AG09309 (cell line): ENCODE data around the gene NUPR1.

Source experiments
- DNase-seq: peaks from one replicate; pipeline ENCODE4 v3.0.0-alpha.2; 2010; ENCODE audit warnings: low read depth
- H3K4me3 ChIP-seq: 2 replicates; pipeline ENCODE4 v1.5.1; 2011; ENCODE audit warnings: mild to moderate bottlenecking, low read depth, low read length, moderate library complexity; ENCODE audit not compliant: control insufficient read depth
- TF ChIP-seq, protein P1 (sequence below): IDR thresholded peaks from 2 replicates; pipeline ENCODE4 v1.5.1; 2011; ENCODE audit warnings: mild to moderate bottlenecking, low read depth, low read length, inconsistent platforms; ENCODE audit not compliant: insufficient read depth, control insufficient read depth; ENCODE audit errors: missing control alignments

Gene NUPR1

DNA sequence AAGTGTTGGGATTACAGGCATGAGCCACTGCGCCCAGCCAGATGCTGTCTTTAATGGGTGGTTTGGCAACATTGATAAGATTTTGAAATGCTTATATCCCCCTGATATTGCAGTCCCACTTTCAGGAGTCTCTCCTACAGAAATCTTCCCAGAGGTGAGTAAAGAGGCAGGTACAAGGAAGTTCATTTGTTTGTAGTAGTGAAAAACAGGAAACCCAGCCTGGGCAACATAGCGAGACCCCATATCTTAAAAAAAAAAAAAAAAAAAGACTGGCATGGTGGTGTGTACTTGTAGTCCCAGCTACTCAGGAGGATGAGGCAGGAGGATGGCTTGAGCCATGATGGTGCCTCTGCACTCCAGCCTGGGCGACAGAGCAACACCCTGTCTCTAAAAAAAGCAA, 6.2 kb upstream of the NUPR1 start:
- no peak overlapping the region for H3K4me3 ChIP-seq
- TF ChIP-seq, protein P1, sequence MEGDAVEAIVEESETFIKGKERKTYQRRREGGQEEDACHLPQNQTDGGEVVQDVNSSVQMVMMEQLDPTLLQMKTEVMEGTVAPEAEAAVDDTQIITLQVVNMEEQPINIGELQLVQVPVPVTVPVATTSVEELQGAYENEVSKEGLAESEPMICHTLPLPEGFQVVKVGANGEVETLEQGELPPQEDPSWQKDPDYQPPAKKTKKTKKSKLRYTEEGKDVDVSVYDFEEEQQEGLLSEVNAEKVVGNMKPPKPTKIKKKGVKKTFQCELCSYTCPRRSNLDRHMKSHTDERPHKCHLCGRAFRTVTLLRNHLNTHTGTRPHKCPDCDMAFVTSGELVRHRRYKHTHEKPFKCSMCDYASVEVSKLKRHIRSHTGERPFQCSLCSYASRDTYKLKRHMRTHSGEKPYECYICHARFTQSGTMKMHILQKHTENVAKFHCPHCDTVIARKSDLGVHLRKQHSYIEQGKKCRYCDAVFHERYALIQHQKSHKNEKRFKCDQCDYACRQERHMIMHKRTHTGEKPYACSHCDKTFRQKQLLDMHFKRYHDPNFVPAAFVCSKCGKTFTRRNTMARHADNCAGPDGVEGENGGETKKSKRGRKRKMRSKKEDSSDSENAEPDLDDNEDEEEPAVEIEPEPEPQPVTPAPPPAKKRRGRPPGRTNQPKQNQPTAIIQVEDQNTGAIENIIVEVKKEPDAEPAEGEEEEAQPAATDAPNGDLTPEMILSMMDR: no peak
- DNase-seq: no peak

DNA sequence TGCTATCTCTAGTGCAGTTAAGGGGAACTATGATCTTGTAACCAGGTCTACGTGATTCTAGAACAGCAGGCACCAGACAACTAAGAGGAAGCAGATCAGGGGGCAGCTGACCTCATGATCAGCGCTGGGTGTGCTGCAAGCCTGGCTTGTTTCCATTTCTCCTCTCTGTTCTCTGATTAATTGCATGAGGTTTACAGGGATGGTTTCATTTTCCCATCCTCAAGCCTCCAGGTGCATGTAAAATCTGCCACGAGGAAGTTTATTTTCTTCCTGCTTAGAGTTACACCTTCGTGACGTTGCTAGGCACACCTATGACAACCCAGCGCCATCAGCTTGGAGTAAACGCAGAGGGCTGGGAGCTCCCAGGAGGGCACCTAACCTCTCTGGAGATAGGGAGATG, 4.3 kb upstream of the NUPR1 start:
- no peak overlapping the region for H3K4me3 ChIP-seq
- TF ChIP-seq, protein P1: no peak
- no peak for DNase-seq

DNA sequence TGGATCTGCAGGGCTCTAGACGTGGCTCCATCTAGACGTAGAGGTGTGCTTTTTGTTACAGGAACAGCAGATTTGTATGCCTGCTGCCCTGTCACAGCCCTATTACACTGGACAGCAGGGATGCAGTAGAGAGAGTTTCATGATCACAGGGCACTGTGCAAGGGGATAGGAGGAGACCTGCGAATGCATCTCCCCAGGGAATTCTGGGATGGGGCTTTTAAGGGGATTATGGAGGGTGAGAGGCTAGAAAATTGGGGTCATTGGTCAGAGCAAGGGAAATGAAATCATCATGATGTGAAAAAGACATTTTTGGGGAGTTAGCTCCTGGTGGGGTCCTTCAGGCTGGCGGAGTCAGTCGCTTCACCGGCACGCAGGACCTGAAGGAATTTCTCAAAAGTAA, 3.9 kb upstream of the NUPR1 start:
- no peak overlapping the region for H3K4me3 ChIP-seq
- TF ChIP-seq, protein P1: no peak
- no peak for DNase-seq

DNA sequence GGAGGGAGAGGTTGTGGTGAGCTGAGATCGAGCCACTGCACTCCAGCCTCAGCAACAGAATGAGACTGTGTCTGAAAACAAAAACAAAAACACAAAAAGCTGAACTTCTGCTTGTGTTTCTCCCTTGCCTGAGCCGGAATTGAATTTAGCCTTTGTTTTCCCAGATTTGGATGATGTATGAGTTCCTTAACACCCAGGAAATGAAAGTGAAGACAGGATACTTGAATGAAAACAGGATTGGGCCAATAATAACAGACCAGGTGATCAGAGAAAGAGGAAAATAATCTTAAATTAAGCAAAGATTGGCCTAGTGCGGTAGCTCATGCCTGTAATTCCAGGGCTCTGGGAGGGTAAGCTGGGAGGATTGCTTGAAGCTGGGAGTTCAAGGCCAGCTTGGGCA, 1.6 kb upstream of the NUPR1 start:
- H3K4me3 ChIP-seq: no peak overlapping the region
- DNase-seq: no peak
- TF ChIP-seq, protein P1: no peak

DNA sequence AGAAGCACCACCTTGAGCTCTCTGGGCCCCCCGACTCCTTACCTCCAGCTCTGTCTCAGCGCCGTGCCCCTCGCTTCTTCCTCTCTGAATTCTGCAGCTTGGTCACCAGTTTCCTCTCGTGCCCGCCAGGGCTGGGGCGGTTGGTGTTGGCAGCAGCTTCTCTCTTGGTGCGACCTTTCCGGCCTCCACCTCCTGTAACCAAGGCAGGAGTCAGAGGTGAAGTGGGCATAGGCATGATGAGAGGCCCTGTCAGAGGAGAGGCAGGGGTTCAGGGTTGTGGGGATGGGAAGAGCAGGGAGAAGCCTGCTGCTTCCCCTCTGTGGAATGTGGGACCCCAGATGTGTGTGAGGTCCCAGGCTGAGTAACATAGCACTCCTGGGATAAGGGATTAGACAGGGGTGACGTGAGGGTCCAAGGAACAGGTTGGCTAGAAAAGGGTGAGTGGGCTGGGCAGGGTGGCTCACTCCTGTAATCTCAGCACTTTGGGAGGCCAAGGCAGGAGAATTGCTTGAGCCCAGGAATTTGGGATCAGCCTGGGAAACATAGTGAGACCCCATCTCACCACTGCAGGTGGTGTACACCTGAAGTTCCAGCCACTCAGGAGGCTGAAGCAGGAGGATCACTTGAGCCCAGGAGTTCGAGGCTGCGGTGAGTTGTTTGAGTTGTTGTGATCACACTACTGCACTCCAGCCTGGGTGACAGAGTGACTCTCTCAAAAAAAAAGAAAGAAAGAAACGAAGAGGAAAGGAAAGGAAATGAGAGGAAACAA, 626 bp downstream of the NUPR1 start:
- peak overlapping the region; percentile 57 for H3K4me3 ChIP-seq
- no peak for DNase-seq
- TF ChIP-seq, protein P1: no peak

DNA sequence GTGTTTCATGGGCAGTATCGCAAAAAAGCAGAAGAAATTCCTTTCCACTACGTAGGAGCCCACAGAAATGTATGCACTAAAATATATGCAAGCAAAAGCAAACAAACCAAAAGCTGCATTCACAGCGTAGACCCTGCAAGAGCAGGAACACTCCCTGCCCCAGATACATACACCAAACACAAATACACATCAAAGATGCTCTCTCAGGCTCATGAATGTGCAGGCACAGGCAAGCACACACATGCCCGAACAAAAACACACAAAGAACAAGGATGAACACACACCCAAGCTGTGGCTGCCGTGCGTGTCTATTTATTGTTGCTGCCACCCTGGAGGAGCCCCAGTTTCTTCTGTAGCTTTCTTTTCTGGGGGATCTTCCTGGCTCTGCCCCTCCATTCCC, 1.7 kb downstream of the NUPR1 start:
- peak overlapping the region; percentile 57 for H3K4me3 ChIP-seq
- DNase-seq: no peak

More for the DNA sequence above, 1.7 kb downstream of the NUPR1 start:
- TF ChIP-seq, protein P1: no peak
